Measurements from ENCODE around the gene ATP9B.

GRCh38 chr18:79321625-79322405 lies 252.6 kb downstream of the ATP9B start:
- TF ChIP-seq CTCF (conservative IDR thresholded peaks at IDR 0.05; ENCODE audit: low read depth, low read length) (no peak), EZH2 (IDR thresholded peaks at IDR 0.05; ENCODE audit: low read length, unreplicated experiment) (no peak), EZH2phosphoT487 (IDR thresholded peaks at IDR 0.05; ENCODE audit: borderline replicate concordance, low read length) (no peak)

Measured in PC-3 (cell line).